ENCODE data around the gene ACOT12. TPM values are rescaled to one million over a fixed set of nuclear protein-coding genes. Genes with fewer than 3 reads are reported as not detected.

The ACOT12 gene
- total and polyA plus RNA-seq, 2 of the 13 experiments (the other 11 are each of a cell fraction or from before 2014, with no cell fraction given) = not detected

GRCh38 chr5:81310402-81311063 lies 83.4 kb downstream of the ACOT12 start:
- peak; percentile 46 for ATAC-seq
- Histone ChIP-seq H2AFZ (ENCODE audit: low read length) (no peak overlapping the region), H4K20me1 (ENCODE audit: insufficient read depth, low read length) (no peaks in the 10 kb centered on the region), H3K4me3 (replicated peaks in 1 of 3; ENCODE audit: insufficient read depth in 1 of 3, low read depth in 2 of 3, low read length in 3 of 3) (no peak overlapping the region), H3K27ac (ENCODE audit: extremely low read length, insufficient read depth, low read length) (no peak overlapping the region), H3K9me3 (ENCODE audit: low read length) (no peaks in the 10 kb centered on the region), H3K36me3 (replicated peaks in 1 of 2; ENCODE audit: control insufficient read depth in 1 of 2, insufficient read depth in 2 of 2, low read length in 2 of 2) (peaks cover 1 to 22% of the 10 kb centered on the region in 2 experiments; a peak in 4 of 5 replicates), H3K79me2 (ENCODE audit: insufficient read depth, low read length) (no peaks in the 10 kb centered on the region), H3K4me1 (ENCODE audit: insufficient read depth, low read length) (peaks cover 19% of the 10 kb centered on the region), H3K27me3 (ENCODE audit: control insufficient read depth in 1 of 2, insufficient read depth in 2 of 2, low read length in 2 of 2) (no peaks in the 10 kb centered on the region; a peak in 1 of 5 replicates), H3K9ac (ENCODE audit: insufficient read depth, low read depth, low read length) (no peak overlapping the region), H3K4me2 (ENCODE audit: low read depth, low read length) (no peak overlapping the region)
- ChIA-PET POLR2A (interaction anchor here (1.9 kb wide), 1 partner anchor 9 kb away, joined by 5 read pairs; the partner anchor contains the start of gene ZCCHC9), CTCF (ENCODE audit: low intra/inter-chr PET ratio, low total read pairs) (no interaction called here)
- no peak for DNase-seq (ENCODE audit: low spot score)
- intact Hi-C loops (cut with micrococcal nuclease; ENCODE audit: unreplicated experiment) = no loop called here
- FAIRE-seq = no peak
- WGBS (ENCODE audit: low lambda C conversion rate) = 68% methylated on average over 1 of the region's 1 CpG
- no TSS peak for BruUV-seq (replicated peaks)
- in situ Hi-C loops (cut with HindIII; ENCODE audit: extremely low pct_ligation_motif_present, low pct_unique_long_range_greater_than_20kb) = no loop called here
- TF ChIP-seq ZNF780A (CRISPR knock-in tag; IDR thresholded peaks at IDR 0.05) = no peak
- no peak for TF ChIP-seq FIP1L1 (IDR thresholded peaks at IDR 0.05; ENCODE audit: borderline replicate concordance, insufficient read depth, low read depth, low read length)
- TF ChIP-seq E2F2 (CRISPR knock-in tag; IDR thresholded peaks at IDR 0.05; ENCODE audit: borderline replicate concordance) = no peak
- no peak for TF ChIP-seq TEAD2 (CRISPR knock-in tag; IDR thresholded peaks at IDR 0.05)
- no peak for TF ChIP-seq ZNF720 (CRISPR knock-in tag; IDR thresholded peaks at IDR 0.05)
- no peak for TF ChIP-seq NCOA5 (CRISPR knock-in tag; IDR thresholded peaks at IDR 0.05)
- no peak for TF ChIP-seq ZSCAN29 (CRISPR knock-in tag; conservative IDR thresholded peaks at IDR 0.05)
- peak; percentile 47; the same call in 1 of the 2 replicates for TF ChIP-seq SOX5 (CRISPR knock-in tag; IDR thresholded peaks at IDR 0.05; ENCODE audit: borderline replicate concordance)
- no peak for TF ChIP-seq ZNF570 (CRISPR knock-in tag; IDR thresholded peaks at IDR 0.05; ENCODE audit: borderline replicate concordance)
- no peak for TF ChIP-seq ZNF878 (CRISPR knock-in tag; IDR thresholded peaks at IDR 0.05)
- no peak for TF ChIP-seq NR0B2 (CRISPR knock-in tag; IDR thresholded peaks at IDR 0.05)
- TF ChIP-seq ZNF234 (CRISPR knock-in tag; conservative IDR thresholded peaks at IDR 0.05) = no peak
- TF ChIP-seq SOX6 (IDR thresholded peaks at IDR 0.05) = no peak
- TF ChIP-seq SOX6 (CRISPR knock-in tag; IDR thresholded peaks at IDR 0.05) = peak; percentile 21; the same call in 1 of the 2 replicates
- TF ChIP-seq FOXM1 (CRISPR knock-in tag; IDR thresholded peaks at IDR 0.05) = no peak
- no peak for TF ChIP-seq ATAD3A (CRISPR knock-in tag; IDR thresholded peaks at IDR 0.05)
- peak; percentile 72 for TF ChIP-seq BCL6 (CRISPR knock-in tag; IDR thresholded peaks at IDR 0.05)
- no peak for TF ChIP-seq PRDM15 (CRISPR knock-in tag; IDR thresholded peaks at IDR 0.05)
- no peak for TF ChIP-seq MAFG (CRISPR knock-in tag; IDR thresholded peaks at IDR 0.05)
- TF ChIP-seq ZMAT3 (CRISPR knock-in tag; conservative IDR thresholded peaks at IDR 0.05) = no peak
